H1 (cell line): ENCODE data around the gene GJB1. TPM values are rescaled to one million over a fixed set of nuclear protein-coding genes. Genes with fewer than 3 reads are reported as not detected.
"Not testable (repeated sequence)": the region's sequence is repeated elsewhere in the genome, so short reads cannot be mapped to it uniquely, and the experiment has no call there.

Source experiments
- CTCF ChIA-PET: fragments of 300-600 bp; sonication (Branson Sonifier 250); formaldehyde crosslinking; loops from one replicate; lab custom pipeline; 2021; ENCODE audit not compliant: partially characterized antibody; lab: Charles Lee
- POLR2A ChIA-PET: fragments of 300-600 bp; sonication (Branson Sonifier 250); formaldehyde crosslinking; loops from one replicate; lab custom pipeline; 2021; ENCODE audit warnings: inconsistent platforms; ENCODE audit not compliant: partially characterized antibody; lab: Charles Lee
- DNase-seq, 2 experiments: peaks; one replicate each; pipeline versions ENCODE4 v3.0.0 to v3.0.0-alpha.2; 2010 to 2022; ENCODE audit warnings: low spot score in 2 of 2, low read depth in 1 of 2, mixed read lengths in 1 of 2
- FAIRE-seq: peaks from 2 replicates; lab custom pipeline; 2011; peaks lifted over from hg19 to GRCh38; lab: Jason Lieb, UNC
- H2AFZ ChIP-seq: 2 replicates; pipeline ENCODE4 v1.8.1; 2012; ENCODE audit warnings: low read length, inconsistent platforms
- H2AK5ac ChIP-seq: 2 replicates; pipeline ENCODE4 v1.6.1; 2013; ENCODE audit warnings: low read depth, low read length
- H2BK120ac ChIP-seq: replicated peaks from 2 replicates; pipeline ENCODE3; 2013; ENCODE audit warnings: low read depth, low read length, inconsistent platforms
- H2BK12ac ChIP-seq: 2 replicates; pipeline ENCODE4 v1.6.1; 2013; ENCODE audit warnings: low read depth, low read length
- H2BK15ac ChIP-seq: 2 replicates; pipeline ENCODE4 v1.6.1; 2013; ENCODE audit warnings: low read length
- H2BK20ac ChIP-seq: 2 replicates; pipeline ENCODE4 v1.6.1; 2013; ENCODE audit warnings: low read length
- H2BK5ac ChIP-seq: 2 replicates; pipeline ENCODE4 v1.6.1; 2013; ENCODE audit warnings: low read depth, low read length
- H3K14ac ChIP-seq: 2 replicates; pipeline ENCODE4 v1.6.1; 2013; ENCODE audit warnings: inconsistent platforms; ENCODE audit not compliant: insufficient read length
- H3K18ac ChIP-seq: 2 replicates; pipeline ENCODE4 v1.6.1; 2013; ENCODE audit warnings: low read length; ENCODE audit errors: extremely low read depth
- H3K23ac ChIP-seq: 2 replicates; pipeline ENCODE4 v1.6.1; 2013; ENCODE audit warnings: inconsistent platforms; ENCODE audit not compliant: insufficient read length
- H3K23me2 ChIP-seq: 2 replicates; pipeline ENCODE4 v1.6.1; 2013; ENCODE audit warnings: low read depth, low read length
- H3K27ac ChIP-seq: 2 replicates; pipeline ENCODE4 v1.6.1; 2011; ENCODE audit warnings: low read depth, low read length, inconsistent platforms
- H3K27me3 ChIP-seq, 4 experiments: replicated peaks in 1 of 4; 1 replicate in 1 of 4; 2 replicates in 3 of 4; pipeline versions ENCODE4 v1.6.1 to v1.8.1; 2011 to 2013; ENCODE audit warnings: low read length in 3 of 4, mild to moderate bottlenecking in 3 of 4, inconsistent platforms in 2 of 4, mixed read lengths in 2 of 4, moderate library complexity in 1 of 4; ENCODE audit not compliant: control insufficient read depth in 3 of 4, insufficient read depth in 3 of 4; ENCODE audit errors: extremely low read depth in 1 of 4
- H3K36me3 ChIP-seq, 4 experiments: 2 replicates each; pipeline versions ENCODE4 v1.6.1 to v1.8.1; 2011 to 2013; ENCODE audit warnings: mild to moderate bottlenecking in 4 of 4, low read length in 3 of 4, moderate library complexity in 2 of 4, control low read depth in 1 of 4, inconsistent platforms in 1 of 4; ENCODE audit not compliant: insufficient read depth in 4 of 4, control insufficient read depth in 2 of 4
- H3K4ac ChIP-seq: replicated peaks from 2 replicates; pipeline ENCODE3; 2013; ENCODE audit warnings: low read length, low read depth, mixed read lengths, inconsistent platforms; ENCODE audit not compliant: insufficient read length
- H3K4me1 ChIP-seq, 4 experiments: replicated peaks in 1 of 4; 1 replicate in 1 of 4; 2 replicates in 3 of 4; pipeline versions ENCODE4 v1.6.1 to v1.8.1; 2011 to 2013; ENCODE audit warnings: low read length in 3 of 4, inconsistent platforms in 2 of 4, mixed read lengths in 1 of 4; ENCODE audit not compliant: insufficient read depth in 4 of 4, control insufficient read depth in 3 of 4
- H3K4me2 ChIP-seq, 2 experiments: 2 replicates each; pipeline versions ENCODE4 v1.6.1 to v1.8.1; 2011 to 2013; ENCODE audit warnings: low read depth in 2 of 2, low read length in 2 of 2, control low read depth in 1 of 2, inconsistent platforms in 1 of 2, mild to moderate bottlenecking in 1 of 2; ENCODE audit not compliant: insufficient read depth in 1 of 2
- H3K4me3 ChIP-seq, 4 experiments: fragments of 200-600, 300-600 bp in 1 of 4; sonication (generic), shearing (Covaris generic), sonication (Bioruptor Twin) in 1 of 4; 2 replicates each; pipeline versions ENCODE4 v1.5.1 to v1.8.1; 2011 to 2016; ENCODE audit warnings: low read length in 4 of 4, low read depth in 3 of 4, control low read depth in 2 of 4, inconsistent platforms in 2 of 4, mild to moderate bottlenecking in 2 of 4, mixed read lengths in 1 of 4, moderate library complexity in 1 of 4; ENCODE audit not compliant: insufficient read depth in 2 of 4; ENCODE audit errors: extremely low read depth in 1 of 4
- H3K56ac ChIP-seq: replicated peaks from 2 replicates; pipeline ENCODE3; 2013; ENCODE audit warnings: low read depth, mild to moderate bottlenecking, mixed read lengths, low read length, inconsistent platforms; ENCODE audit not compliant: insufficient read length
- H3K79me1 ChIP-seq: 2 replicates; pipeline ENCODE4 v1.6.1; 2013; ENCODE audit warnings: low read depth, low read length, control low read depth
- H3K79me2 ChIP-seq, 2 experiments: 2 replicates each; pipeline versions ENCODE4 v1.6.1 to v1.8.1; 2012 to 2013; ENCODE audit warnings: low read length in 2 of 2, mild to moderate bottlenecking in 2 of 2, inconsistent platforms in 1 of 2; ENCODE audit not compliant: insufficient read depth in 2 of 2, control insufficient read depth in 1 of 2
- H3K9ac ChIP-seq, 4 experiments: replicated peaks in 1 of 4; 1 replicate in 1 of 4; 2 replicates in 3 of 4; pipeline versions ENCODE4 v1.6.1 to v1.8.1; 2011 to 2013; ENCODE audit warnings: low read depth in 3 of 4, low read length in 3 of 4, control low read depth in 2 of 4, mild to moderate bottlenecking in 2 of 4, moderate library complexity in 2 of 4, inconsistent platforms in 1 of 4; ENCODE audit errors: extremely low read depth in 1 of 4
- H3K9me3 ChIP-seq, 2 experiments: 2 replicates each; pipeline versions ENCODE4 v1.6.1 to v1.8.1; 2012 to 2013; ENCODE audit warnings: mild to moderate bottlenecking in 2 of 2, moderate library complexity in 2 of 2, control low read depth in 1 of 2, inconsistent platforms in 1 of 2, low read depth in 1 of 2, low read length in 1 of 2, mixed read lengths in 1 of 2; ENCODE audit not compliant: insufficient read depth in 2 of 2
- H4K20me1 ChIP-seq, 2 experiments: replicated peaks in 1 of 2; 2 replicates each; pipeline versions ENCODE3 to v1.8.1; 2011 to 2013; ENCODE audit warnings: inconsistent platforms in 2 of 2, low read length in 2 of 2, mild to moderate bottlenecking in 1 of 2; ENCODE audit not compliant: insufficient read depth in 2 of 2, control insufficient read depth in 1 of 2
- H4K5ac ChIP-seq: 2 replicates; pipeline ENCODE4 v1.6.1; 2013; ENCODE audit warnings: low read length, low read depth, mixed read lengths, inconsistent platforms; ENCODE audit not compliant: insufficient read length
- H4K8ac ChIP-seq: 2 replicates; pipeline ENCODE4 v1.8.0; 2013; ENCODE audit warnings: mild to moderate bottlenecking, moderate library complexity, low read length, inconsistent platforms; ENCODE audit not compliant: insufficient read depth; ENCODE audit errors: extremely low read depth
- H4K91ac ChIP-seq: replicated peaks from 2 replicates; pipeline ENCODE3; 2013; ENCODE audit warnings: low read length, mixed read lengths, inconsistent platforms; ENCODE audit not compliant: insufficient read length
- WGBS, 2 experiments: shearing (Covaris generic) in 1 of 2; methylation state at CpG; one replicate each; pipeline versions ENCODE4 v1.1.6 to v1.1.7; 2013 to 2015; ENCODE audit warnings: low lambda C conversion rate in 2 of 2, mixed read lengths in 2 of 2, inconsistent platforms in 1 of 2, low coverage in 1 of 2, missing lambda C conversion rate in 1 of 2; ENCODE audit not compliant: insufficient replicate concordance in 2 of 2, insufficient coverage in 1 of 2, insufficient read length in 1 of 2; ENCODE audit errors: extremely low coverage in 1 of 2, missing lambda C conversion rate in 1 of 2; 5-methylcytosine and 5-hydroxymethylcytosine counted together
- polyA plus RNA-seq, 7 experiments: library from polyadenylated mRNA; depleted of rRNA in 3 of 7; stranded (reverse) in 5 of 7; unstranded in 2 of 7; fragments of >200 nt in 5 of 7; fragments of 200-250 nt in 2 of 7; gene quantifications; 1 replicate in 5 of 7; 2 replicates in 1 of 7; 4 replicates in 1 of 7; pipeline versions ENCODE4 v1.2.1 to v1.2.3, GENCODE V29; 2011 to 2013; ENCODE audit warnings: missing spikeins in 2 of 7, mixed read lengths in 2 of 7
- total RNA-seq: library from RNA; stranded (reverse); fragmentation: NEBNext Ultra II Directional; extraction: Animal tissue kit (Norgen Biotek cat#: 25700); gene quantifications from 2 replicates; pipeline ENCODE4 v1.2.1, GENCODE V29; 2021

Gene GJB1
- total and polyA plus RNA-seq, 2 of the 8 experiments (the other 6 are each of a cell fraction or from before 2014, with no cell fraction given) = 0.14 TPM; not detected in 1

DNA sequence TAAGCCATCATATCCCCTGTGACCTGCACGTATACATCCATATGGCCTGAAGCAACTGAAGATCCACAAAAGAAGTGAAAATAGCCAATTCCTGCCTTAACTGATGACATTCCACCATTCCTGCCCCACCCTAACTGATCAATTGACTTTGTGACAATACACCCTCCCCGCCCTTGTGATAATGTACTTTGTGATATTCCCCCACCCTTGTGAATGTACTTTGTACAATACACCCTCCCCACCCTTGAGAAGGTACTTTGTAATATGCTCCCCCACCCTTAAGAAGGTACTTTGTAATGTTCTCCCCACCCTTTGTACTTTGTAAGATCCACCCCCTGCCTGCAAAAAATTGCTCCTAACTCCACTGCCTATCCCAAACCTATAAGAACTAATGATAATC, 49.3 kb downstream of the GJB1 start:
- H3K27ac ChIP-seq, H4K91ac ChIP-seq, H2BK12ac ChIP-seq, H2BK20ac ChIP-seq, H3K27me3 ChIP-seq, H3K4ac ChIP-seq, H2BK15ac ChIP-seq, H2BK5ac ChIP-seq, H3K4me2 ChIP-seq, H2BK120ac ChIP-seq, H3K23me2 ChIP-seq, DNase-seq, H4K20me1 ChIP-seq, H3K4me3 ChIP-seq, H3K4me1 ChIP-seq, H3K14ac ChIP-seq, H4K8ac ChIP-seq, H2AFZ ChIP-seq, H2AK5ac ChIP-seq, H3K36me3 ChIP-seq, H3K18ac ChIP-seq, H3K56ac ChIP-seq, H3K9ac ChIP-seq, H4K5ac ChIP-seq, CTCF ChIA-PET, H3K23ac ChIP-seq, H3K79me1 ChIP-seq, POLR2A ChIA-PET, FAIRE-seq, H3K79me2 ChIP-seq, H3K9me3 ChIP-seq: not testable (repeated sequence)
- WGBS, 2 experiments = 100% methylated on average over 1 of the region's 2 CpGs; no CpG with 5 or more reads in 1 of the 2 experiments

Other genes with a start within 250 kb of the GJB1 start
- gene SNX12, start 154.9 kb upstream of the GJB1 start, total RNA-seq = 74.2 and 81.2 TPM in 2 replicates
- 65.3 and 72.1 TPM in 2 replicates for gene SNX12, start 154.9 kb upstream of the GJB1 start, polyA plus RNA-seq (2011; rRNA removed)
- gene FOXO4, start 127.4 kb upstream of the GJB1 start, total RNA-seq = 54.8 and 57.4 TPM in 2 replicates
- 12.3 and 26.6 TPM in 2 replicates for gene FOXO4, start 127.4 kb upstream of the GJB1 start, polyA plus RNA-seq (2011; rRNA removed)
- not detected in 2 replicates for gene CXorf65, start 116.5 kb upstream of the GJB1 start, total RNA-seq
- not detected in 2 replicates for gene CXorf65, start 116.5 kb upstream of the GJB1 start, polyA plus RNA-seq (2011; rRNA removed)
- not detected in 2 replicates for gene IL2RG, start 111.6 kb upstream of the GJB1 start, total RNA-seq
- not detected in 2 replicates for gene IL2RG, start 111.6 kb upstream of the GJB1 start, polyA plus RNA-seq (2011; rRNA removed)
- 43.5 and 48.9 TPM in 2 replicates for gene MED12, start 104.6 kb upstream of the GJB1 start, total RNA-seq
- gene MED12, start 104.6 kb upstream of the GJB1 start, polyA plus RNA-seq (2011; rRNA removed) = 19.4 and 28.4 TPM in 2 replicates
- 14.8 and 15.3 TPM in 2 replicates for gene NLGN3, start 78.4 kb upstream of the GJB1 start, total RNA-seq
- gene NLGN3, start 78.4 kb upstream of the GJB1 start, polyA plus RNA-seq (2011; rRNA removed) = 12.0 and 15.0 TPM in 2 replicates
- 82.0 and 86.4 TPM in 2 replicates for gene ZMYM3, start 30.9 kb downstream of the GJB1 start, total RNA-seq
- 56.7 and 79.2 TPM in 2 replicates for gene ZMYM3, start 30.9 kb downstream of the GJB1 start, polyA plus RNA-seq (2011; rRNA removed)
- gene NONO, start 60.4 kb downstream of the GJB1 start, total RNA-seq = 728 and 778 TPM in 2 replicates
- gene NONO, start 60.4 kb downstream of the GJB1 start, polyA plus RNA-seq (2011; rRNA removed) = 641 and 784 TPM in 2 replicates
- 5.1 and 5.2 TPM in 2 replicates for gene ITGB1BP2, start 78.5 kb downstream of the GJB1 start, total RNA-seq
- gene ITGB1BP2, start 78.5 kb downstream of the GJB1 start, polyA plus RNA-seq (2011; rRNA removed) = 2.6 and 2.9 TPM in 2 replicates
- gene TAF1, start 143.1 kb downstream of the GJB1 start, total RNA-seq = 30.2 and 30.3 TPM in 2 replicates
- gene TAF1, start 143.1 kb downstream of the GJB1 start, polyA plus RNA-seq (2011; rRNA removed) = 5.6 and 6.3 TPM in 2 replicates